ENCODE measurements around the gene NPHP3.
"Not testable (repeated sequence)": the region's sequence is repeated elsewhere in the genome, so short reads cannot be mapped to it uniquely, and the experiment has no call there.

NPHP3 gene

GRCh38 chr3:132722165-132723023, at the start of gene NPHP3:
TSS of gene NPHP3 (minus strand) at chr3:132722409. CDS start at chr3:132722355, 54 bp downstream.
- peak; percentile 96 for DNase-seq (ENCODE audit: low spot score)

- no peak for DNase-seq (ENCODE audit: low spot score)
Measured at GRCh38 chr3:132758740-132759139, 36.5 kb upstream of the NPHP3 start.

GRCh38 chr3:132756108-132756650, 34.0 kb upstream of the NPHP3 start:
- no peak for DNase-seq (ENCODE audit: low spot score)

- DNase-seq (ENCODE audit: low spot score): no peak
Measured at GRCh38 chr3:132753946-132754345, 31.7 kb upstream of the NPHP3 start.

- no peak for DNase-seq (ENCODE audit: low spot score)
Measured at GRCh38 chr3:132749786-132750185, 27.6 kb upstream of the NPHP3 start.

- not testable (repeated sequence) for DNase-seq (ENCODE audit: low spot score)
Measured at GRCh38 chr3:132746720-132747119, 24.5 kb upstream of the NPHP3 start.

GRCh38 chr3:132738314-132738713, 16.1 kb upstream of the NPHP3 start:
- no peak for DNase-seq (ENCODE audit: low spot score)

- DNase-seq (ENCODE audit: low spot score): no peak
Measured at GRCh38 chr3:132735589-132735988, 13.4 kb upstream of the NPHP3 start.

GRCh38 chr3:132730891-132731580, 8.8 kb upstream of the NPHP3 start:
- peak; percentile 70 for DNase-seq (ENCODE audit: low spot score)

GRCh38 chr3:132726341-132726823, 4.2 kb upstream of the NPHP3 start:
- DNase-seq (ENCODE audit: low spot score): peak; percentile 76

- no peak for DNase-seq (ENCODE audit: low spot score)
Measured at GRCh38 chr3:132723024-132723950, 1.1 kb upstream of the NPHP3 start.

GRCh38 chr3:132721479-132722164, 587 bp downstream of the NPHP3 start:
- DNase-seq (ENCODE audit: low spot score): peak; percentile 61

GRCh38 chr3:132720228-132720627, 2.0 kb downstream of the NPHP3 start:
- no peak for DNase-seq (ENCODE audit: low spot score)

- no peak for DNase-seq (ENCODE audit: low spot score)
Measured at GRCh38 chr3:132716372-132716771, 5.8 kb downstream of the NPHP3 start.

- DNase-seq (ENCODE audit: low spot score): no peak
Measured at GRCh38 chr3:132713977-132714727, 8.1 kb downstream of the NPHP3 start.

GRCh38 chr3:132710311-132710710, 11.9 kb downstream of the NPHP3 start:
- DNase-seq (ENCODE audit: low spot score): no peak

GRCh38 chr3:132709761-132710160, 12.4 kb downstream of the NPHP3 start:
- no peak for DNase-seq (ENCODE audit: low spot score)

- no peak for DNase-seq (ENCODE audit: low spot score)
Measured at GRCh38 chr3:132703733-132704132, 18.5 kb downstream of the NPHP3 start.

GRCh38 chr3:132695422-132695821, 26.8 kb downstream of the NPHP3 start:
- no peak for DNase-seq (ENCODE audit: low spot score)

- no peak for DNase-seq (ENCODE audit: low spot score)
Measured at GRCh38 chr3:132694991-132695390, 27.2 kb downstream of the NPHP3 start.

Data from cerebellar cortex (tissue), 1 donor.